ENCODE measurements around the gene RAB3GAP1.

DNA sequence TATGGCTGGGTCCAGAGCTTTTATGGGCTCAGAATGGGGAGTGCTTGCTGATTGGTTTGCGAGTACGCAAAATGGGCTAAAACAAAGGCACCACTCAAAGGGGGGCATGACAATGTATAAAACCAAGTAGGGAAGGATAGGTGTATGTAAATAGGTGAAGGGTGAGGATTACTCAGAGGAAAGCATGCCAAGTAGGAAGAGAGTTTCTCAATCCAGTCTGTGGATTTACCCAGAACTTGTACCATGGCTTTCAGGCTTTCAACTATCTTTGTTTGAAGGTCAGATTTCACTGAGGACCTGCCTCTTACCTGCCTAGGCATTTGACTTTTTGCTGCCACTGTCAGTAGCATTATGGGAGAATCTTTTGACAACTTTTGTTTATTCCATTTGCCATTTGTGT is 92.3 kb downstream of the RAB3GAP1 start:
- TF ChIP-seq, protein P1, sequence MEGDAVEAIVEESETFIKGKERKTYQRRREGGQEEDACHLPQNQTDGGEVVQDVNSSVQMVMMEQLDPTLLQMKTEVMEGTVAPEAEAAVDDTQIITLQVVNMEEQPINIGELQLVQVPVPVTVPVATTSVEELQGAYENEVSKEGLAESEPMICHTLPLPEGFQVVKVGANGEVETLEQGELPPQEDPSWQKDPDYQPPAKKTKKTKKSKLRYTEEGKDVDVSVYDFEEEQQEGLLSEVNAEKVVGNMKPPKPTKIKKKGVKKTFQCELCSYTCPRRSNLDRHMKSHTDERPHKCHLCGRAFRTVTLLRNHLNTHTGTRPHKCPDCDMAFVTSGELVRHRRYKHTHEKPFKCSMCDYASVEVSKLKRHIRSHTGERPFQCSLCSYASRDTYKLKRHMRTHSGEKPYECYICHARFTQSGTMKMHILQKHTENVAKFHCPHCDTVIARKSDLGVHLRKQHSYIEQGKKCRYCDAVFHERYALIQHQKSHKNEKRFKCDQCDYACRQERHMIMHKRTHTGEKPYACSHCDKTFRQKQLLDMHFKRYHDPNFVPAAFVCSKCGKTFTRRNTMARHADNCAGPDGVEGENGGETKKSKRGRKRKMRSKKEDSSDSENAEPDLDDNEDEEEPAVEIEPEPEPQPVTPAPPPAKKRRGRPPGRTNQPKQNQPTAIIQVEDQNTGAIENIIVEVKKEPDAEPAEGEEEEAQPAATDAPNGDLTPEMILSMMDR (IDR thresholded peaks at IDR 0.05): no peak
- no peak for TF ChIP-seq POLR2A (IDR thresholded peaks at IDR 0.05)

All from testis (tissue), 2 donors.